HUES48 (cell line): Measurements from ENCODE around the gene SHCBP1.
"Not testable (repeated sequence)": the region's sequence is repeated elsewhere in the genome, so short reads cannot be mapped to it uniquely, and the experiment has no call there.

ENCODE experiments used
- H3K27ac ChIP-seq: one replicate; pipeline ENCODE4 v1.7.0; 2013; ENCODE audit warnings: low read depth, low read length, inconsistent platforms
- H3K27me3 ChIP-seq: 2 replicates; pipeline ENCODE4 v1.6.1; 2013; ENCODE audit warnings: mild to moderate bottlenecking, low read length; ENCODE audit not compliant: control insufficient read depth, insufficient read depth
- H3K36me3 ChIP-seq: 2 replicates; pipeline ENCODE4 v1.6.1; 2013; ENCODE audit warnings: low read length; ENCODE audit not compliant: control insufficient read depth, insufficient read depth
- H3K4me1 ChIP-seq: 2 replicates; pipeline ENCODE4 v1.6.1; 2013; ENCODE audit warnings: mild to moderate bottlenecking, low read length; ENCODE audit not compliant: control insufficient read depth, insufficient read depth
- H3K4me3 ChIP-seq: 2 replicates; pipeline ENCODE4 v1.5.1; 2013; ENCODE audit warnings: mild to moderate bottlenecking, low read depth, low read length
- H3K9ac ChIP-seq: 2 replicates; pipeline ENCODE4 v1.6.1; 2013; ENCODE audit warnings: mild to moderate bottlenecking, low read depth, low read length, moderate library complexity
- H3K9me3 ChIP-seq: 2 replicates; pipeline ENCODE4 v1.6.1; 2013; ENCODE audit warnings: low read length; ENCODE audit not compliant: control insufficient read depth, insufficient read depth

SHCBP1 gene

GRCh38 chr16:46629331-46630219 is 8.4 kb upstream of the SHCBP1 start:
- no peaks in the 10 kb centered on the region for H3K27me3 ChIP-seq
- H3K36me3 ChIP-seq: no peaks in the 10 kb centered on the region
- H3K4me1 ChIP-seq: peaks cover 3% of the 10 kb centered on the region; the same call in 1 of the 2 replicates
- H3K27ac ChIP-seq: no peak overlapping the region
- no peak overlapping the region for H3K4me3 ChIP-seq
- no peak overlapping the region for H3K9ac ChIP-seq
- H3K9me3 ChIP-seq: no peaks in the 10 kb centered on the region

GRCh38 chr16:46627746-46628145 is 6.6 kb upstream of the SHCBP1 start:
- no peaks in the 10 kb centered on the region for H3K36me3 ChIP-seq
- H3K9me3 ChIP-seq: no peaks in the 10 kb centered on the region
- H3K4me3 ChIP-seq: no peak overlapping the region
- no peak overlapping the region for H3K9ac ChIP-seq
- H3K4me1 ChIP-seq: peaks cover 3% of the 10 kb centered on the region; the same call in 1 of the 2 replicates
- H3K27me3 ChIP-seq: no peaks in the 10 kb centered on the region
- no peak overlapping the region for H3K27ac ChIP-seq

GRCh38 chr16:46626681-46627080 is 5.5 kb upstream of the SHCBP1 start:
- H3K4me3 ChIP-seq, H3K9me3 ChIP-seq, H3K36me3 ChIP-seq, H3K27me3 ChIP-seq, H3K9ac ChIP-seq, H3K4me1 ChIP-seq, H3K27ac ChIP-seq: not testable (repeated sequence)

GRCh38 chr16:46624862-46625261 is 3.7 kb upstream of the SHCBP1 start:
- not testable (repeated sequence) for H3K9me3 ChIP-seq, H3K9ac ChIP-seq, H3K27ac ChIP-seq, H3K36me3 ChIP-seq, H3K27me3 ChIP-seq, H3K4me1 ChIP-seq, H3K4me3 ChIP-seq

- not testable (repeated sequence) for H3K27me3 ChIP-seq, H3K4me1 ChIP-seq, H3K36me3 ChIP-seq, H3K4me3 ChIP-seq, H3K27ac ChIP-seq, H3K9ac ChIP-seq, H3K9me3 ChIP-seq
These were observed 2.5 kb upstream of the SHCBP1 start for GRCh38 chr16:46623707-46624106.

GRCh38 chr16:46623246-46623645 is 2.1 kb upstream of the SHCBP1 start:
- not testable (repeated sequence) for H3K27me3 ChIP-seq, H3K27ac ChIP-seq, H3K4me3 ChIP-seq, H3K36me3 ChIP-seq, H3K4me1 ChIP-seq, H3K9ac ChIP-seq, H3K9me3 ChIP-seq

GRCh38 chr16:46621934-46622676 is 926 bp upstream of the SHCBP1 start:
- Histone ChIP-seq H3K9ac (no peak overlapping the region), H3K4me3 (no peak overlapping the region), H3K9me3 (no peaks in the 10 kb centered on the region), H3K27ac (no peak overlapping the region), H3K27me3 (no peaks in the 10 kb centered on the region), H3K4me1 (peaks cover 5% of the 10 kb centered on the region), H3K36me3 (peaks cover 15% of the 10 kb centered on the region)

- peaks cover 5% of the 10 kb centered on the region for H3K4me1 ChIP-seq
- peak overlapping the region; percentile 85 for H3K27ac ChIP-seq
- peaks cover 31% of the 10 kb centered on the region for H3K36me3 ChIP-seq
- H3K9me3 ChIP-seq: no peaks in the 10 kb centered on the region
- peak overlapping the region; percentile 93 for H3K9ac ChIP-seq
- H3K4me3 ChIP-seq: peak overlapping the region; percentile 94
- H3K27me3 ChIP-seq: no peaks in the 10 kb centered on the region
These were observed 743 bp downstream of the SHCBP1 start for GRCh38 chr16:46620266-46621005.

- H3K36me3 ChIP-seq: peaks cover 51% of the 10 kb centered on the region
- no peaks in the 10 kb centered on the region for H3K9me3 ChIP-seq
- H3K27ac ChIP-seq: no peak overlapping the region
- no peaks in the 10 kb centered on the region for H3K27me3 ChIP-seq
- no peak overlapping the region for H3K4me3 ChIP-seq
- no peak overlapping the region for H3K9ac ChIP-seq
- H3K4me1 ChIP-seq: peaks cover 5% of the 10 kb centered on the region
These were observed 2.7 kb downstream of the SHCBP1 start for GRCh38 chr16:46618516-46618915.

- Histone ChIP-seq H3K9ac (no peak overlapping the region), H3K27ac (no peak overlapping the region), H3K4me1 (no peaks in the 10 kb centered on the region), H3K36me3 (peaks cover 80% of the 10 kb centered on the region), H3K27me3 (no peaks in the 10 kb centered on the region), H3K9me3 (no peaks in the 10 kb centered on the region), H3K4me3 (no peak overlapping the region)
These were observed 7.2 kb downstream of the SHCBP1 start for GRCh38 chr16:46614006-46614405.

GRCh38 chr16:46613352-46613751 is 7.8 kb downstream of the SHCBP1 start:
- H3K4me1 ChIP-seq: no peaks in the 10 kb centered on the region
- H3K4me3 ChIP-seq: no peak overlapping the region
- H3K27me3 ChIP-seq: no peaks in the 10 kb centered on the region
- no peak overlapping the region for H3K9ac ChIP-seq
- no peak overlapping the region for H3K27ac ChIP-seq
- no peaks in the 10 kb centered on the region for H3K9me3 ChIP-seq
- H3K36me3 ChIP-seq: peaks cover 83% of the 10 kb centered on the region
